HG03095 (cell line): Measurements from ENCODE around the gene EEPD1.

Source experiments
- ATAC-seq: cut with Tn5 transposase; IDR thresholded peaks from one replicate; pipeline ENCODE4 v1.9.1; 2021; ENCODE audit warnings: moderate library complexity; ENCODE audit not compliant: unreplicated experiment

EEPD1 gene

GRCh38 chr7:36279200-36279925 is 126.3 kb downstream of the EEPD1 start:
- peak; percentile 78 for ATAC-seq

- ATAC-seq, result no peak
Measured at GRCh38 chr7:36279926-36280315, 126.9 kb downstream of the EEPD1 start.

- peak; percentile 39 for ATAC-seq
Measured at GRCh38 chr7:36280840-36281812, 128.1 kb downstream of the EEPD1 start.

- no peak for ATAC-seq
Measured at GRCh38 chr7:36281945-36282717, 129.1 kb downstream of the EEPD1 start.

GRCh38 chr7:36283181-36283580 is 130.1 kb downstream of the EEPD1 start:
- no peak for ATAC-seq

GRCh38 chr7:36283711-36284130 is 130.7 kb downstream of the EEPD1 start:
- ATAC-seq, result peak; percentile 44

GRCh38 chr7:36284456-36285090 is 131.5 kb downstream of the EEPD1 start:
- ATAC-seq, result no peak

GRCh38 chr7:36285276-36285675 is 132.2 kb downstream of the EEPD1 start:
- ATAC-seq, result no peak

- no peak for ATAC-seq
Measured at GRCh38 chr7:36286226-36286625, 133.2 kb downstream of the EEPD1 start.

- ATAC-seq, result no peak
Measured at GRCh38 chr7:36286688-36287087, 133.6 kb downstream of the EEPD1 start.

- ATAC-seq, result no peak
Measured at GRCh38 chr7:36287371-36288241, 134.6 kb downstream of the EEPD1 start.

GRCh38 chr7:36288501-36288900 is 135.4 kb downstream of the EEPD1 start:
- ATAC-seq, result no peak

- ATAC-seq, result no peak
Measured at GRCh38 chr7:36289833-36290661, 137.0 kb downstream of the EEPD1 start.

- no peak for ATAC-seq
Measured at GRCh38 chr7:36291387-36292316, 138.6 kb downstream of the EEPD1 start.

GRCh38 chr7:36295090-36295489 is 142.0 kb downstream of the EEPD1 start:
- no peak for ATAC-seq

- ATAC-seq, result no peak
Measured at GRCh38 chr7:36296284-36296683, 143.2 kb downstream of the EEPD1 start.

GRCh38 chr7:36297364-36298009 is 144.4 kb downstream of the EEPD1 start:
- ATAC-seq, result no peak
